HepG2 (cell line): ENCODE measurements around the gene CYBRD1. TPM values are rescaled to one million over a fixed set of nuclear protein-coding genes. Genes with fewer than 3 reads are reported as not detected.

ENCODE experiments used
- ARHGAP35 ChIP-seq: sonication (generic); formaldehyde crosslinking; IDR thresholded peaks from 2 replicates; pipeline ENCODE4 v1.9.0; 2022; ENCODE audit warnings: mild to moderate bottlenecking, inconsistent platforms, moderate library complexity, missing genetic modification reagents, borderline replicate concordance
- ATF5 ChIP-seq: sonication (generic); formaldehyde crosslinking; IDR thresholded peaks from 2 replicates; pipeline ENCODE4 v1.4.0; 2020; ENCODE audit warnings: mild to moderate bottlenecking, low read depth, missing genetic modification reagents
- CBFB ChIP-seq: sonication (generic); formaldehyde crosslinking; IDR thresholded peaks from 2 replicates; pipeline ENCODE4 v1.4.0; 2020; ENCODE audit warnings: missing genetic modification reagents
- FOXA3 ChIP-seq: IDR thresholded peaks from 2 replicates; pipeline ENCODE4 v1.6.1; 2016; ENCODE audit warnings: missing genetic modification reagents, missing compliant biosample characterization
- GATAD2A ChIP-seq: IDR thresholded peaks from 2 replicates; pipeline ENCODE4 v1.6.1; 2016
- IKZF1 ChIP-seq: fragments of 450-650 bp; IDR thresholded peaks from 2 replicates; pipeline ENCODE4 v1.7.1; 2016
- MAFF ChIP-seq: IDR thresholded peaks from 2 replicates; pipeline ENCODE4 v1.6.1; 2011; ENCODE audit warnings: low read depth, low read length, improper control_type of control experiment
- MAFK ChIP-seq, 2 experiments: IDR thresholded peaks in 1 of 2; conservative IDR thresholded peaks in 1 of 2; 2 replicates each; pipeline ENCODE4 v1.6.1; 2011; ENCODE audit warnings: improper control_type of control experiment in 2 of 2, low read length in 2 of 2
- NBN ChIP-seq: fragments of 450-650 bp; conservative IDR thresholded peaks from 2 replicates; pipeline ENCODE4 v1.6.1; 2017
- NCOA5 ChIP-seq: sonication (generic); formaldehyde crosslinking; IDR thresholded peaks from 2 replicates; pipeline ENCODE4 v1.4.0; 2020; ENCODE audit warnings: missing genetic modification reagents
- NFE2L2 ChIP-seq: fragments of 150-350 bp; IDR thresholded peaks from 2 replicates; pipeline ENCODE4 v1.6.1; 2014; ENCODE audit warnings: low read length
- RAD21 ChIP-seq: fragments of 450-650 bp; formaldehyde crosslinking; IDR thresholded peaks from 2 replicates; pipeline ENCODE4 v1.5.0; 2020; ENCODE audit warnings: mild to moderate bottlenecking
- SAP130 ChIP-seq: IDR thresholded peaks from 2 replicates; pipeline ENCODE4 v1.6.1; 2016; ENCODE audit warnings: low read depth
- SMC3 ChIP-seq: IDR thresholded peaks from 2 replicates; pipeline ENCODE4 v1.6.1; 2011; ENCODE audit warnings: low read length, improper control_type of control experiment
- ZNF234 ChIP-seq: sonication (generic); formaldehyde crosslinking; conservative IDR thresholded peaks from 2 replicates; pipeline ENCODE4 v1.5.1; 2020; ENCODE audit warnings: mild to moderate bottlenecking, missing genetic modification reagents
- ZNF468 ChIP-seq: sonication (generic); formaldehyde crosslinking; IDR thresholded peaks from 2 replicates; pipeline ENCODE4 v1.8.0; 2022; ENCODE audit warnings: mild to moderate bottlenecking, moderate library complexity, missing genetic modification reagents
- ZNF496 ChIP-seq: sonication (generic); formaldehyde crosslinking; IDR thresholded peaks from 2 replicates; pipeline ENCODE4 v1.8.1; 2023; ENCODE audit warnings: mild to moderate bottlenecking, moderate library complexity, missing genetic modification reagents; ENCODE audit not compliant: insufficient replicate concordance
- ZNF503 ChIP-seq: sonication (generic); formaldehyde crosslinking; IDR thresholded peaks from 2 replicates; pipeline ENCODE4 v1.4.0; 2020; ENCODE audit warnings: missing genetic modification reagents
- ZNF547 ChIP-seq: sonication (generic); formaldehyde crosslinking; IDR thresholded peaks from 2 replicates; pipeline ENCODE4 v1.5.1; 2020; ENCODE audit warnings: mild to moderate bottlenecking, missing genetic modification reagents
- ZNF614 ChIP-seq: IDR thresholded peaks from 2 replicates; pipeline ENCODE4 v1.6.1; 2018; ENCODE audit warnings: missing biosample characterization, missing genetic modification reagents, inconsistent platforms, borderline replicate concordance
- ZSCAN22 ChIP-seq: sonication (generic); formaldehyde crosslinking; IDR thresholded peaks from 2 replicates; pipeline ENCODE4 v1.4.0; 2020; ENCODE audit warnings: mild to moderate bottlenecking, missing genetic modification reagents
- polyA plus RNA-seq, 8 experiments: library from polyadenylated mRNA; depleted of rRNA in 3 of 8; stranded (reverse) in 7 of 8; unstranded in 1 of 8; fragments of >200 nt; fragmentation: Illumina TruSeq in 4 of 8; extraction: Trizol in 4 of 8; gene quantifications; 2 replicates each; pipeline versions ENCODE4 v1.2.1 to v1.2.3, GENCODE V29; 2011 to 2016; ENCODE audit warnings: low read depth in 4 of 8, missing spikeins in 1 of 8, mixed read lengths in 1 of 8; ENCODE audit not compliant: insufficient read depth in 1 of 8
- total RNA-seq, 5 experiments: library from RNA; depleted of rRNA; stranded (reverse); fragments of >200 nt; fragmentation: Illumina TruSeq; extraction: Trizol; gene quantifications; 2 replicates each; pipeline ENCODE4 v1.2.3, GENCODE V29; 2016; ENCODE audit warnings: low read depth in 1 of 5
- TF ChIP-seq, protein P1 (sequence below): sonication (generic); formaldehyde crosslinking; IDR thresholded peaks from 2 replicates; pipeline ENCODE4 v1.5.0; 2020; ENCODE audit warnings: mild to moderate bottlenecking, missing genetic modification reagents, moderate library complexity
- TF ChIP-seq, protein P2 (sequence below), 2 experiments: sonication (generic) in 1 of 2; formaldehyde crosslinking in 1 of 2; IDR thresholded peaks; 2 replicates each; pipeline versions ENCODE4 v1.4.0 to v1.6.1; 2018 to 2020; ENCODE audit warnings: missing genetic modification reagents in 2 of 2, borderline replicate concordance in 1 of 2, low read depth in 1 of 2, mild to moderate bottlenecking in 1 of 2, missing biosample characterization in 1 of 2
- TF ChIP-seq, protein P3 (sequence below): IDR thresholded peaks from 2 replicates; pipeline ENCODE4 v1.6.1; 2012; ENCODE audit warnings: low read depth, low read length, improper control_type of control experiment

CYBRD1 gene
- total and polyA plus RNA-seq, 2 of the 13 experiments (the other 11 are each of a cell fraction or from before 2014, with no cell fraction given), result 0.13 to 0.42 TPM

- peak; percentile 73 for TF ChIP-seq NFE2L2
- TF ChIP-seq, protein P1, sequence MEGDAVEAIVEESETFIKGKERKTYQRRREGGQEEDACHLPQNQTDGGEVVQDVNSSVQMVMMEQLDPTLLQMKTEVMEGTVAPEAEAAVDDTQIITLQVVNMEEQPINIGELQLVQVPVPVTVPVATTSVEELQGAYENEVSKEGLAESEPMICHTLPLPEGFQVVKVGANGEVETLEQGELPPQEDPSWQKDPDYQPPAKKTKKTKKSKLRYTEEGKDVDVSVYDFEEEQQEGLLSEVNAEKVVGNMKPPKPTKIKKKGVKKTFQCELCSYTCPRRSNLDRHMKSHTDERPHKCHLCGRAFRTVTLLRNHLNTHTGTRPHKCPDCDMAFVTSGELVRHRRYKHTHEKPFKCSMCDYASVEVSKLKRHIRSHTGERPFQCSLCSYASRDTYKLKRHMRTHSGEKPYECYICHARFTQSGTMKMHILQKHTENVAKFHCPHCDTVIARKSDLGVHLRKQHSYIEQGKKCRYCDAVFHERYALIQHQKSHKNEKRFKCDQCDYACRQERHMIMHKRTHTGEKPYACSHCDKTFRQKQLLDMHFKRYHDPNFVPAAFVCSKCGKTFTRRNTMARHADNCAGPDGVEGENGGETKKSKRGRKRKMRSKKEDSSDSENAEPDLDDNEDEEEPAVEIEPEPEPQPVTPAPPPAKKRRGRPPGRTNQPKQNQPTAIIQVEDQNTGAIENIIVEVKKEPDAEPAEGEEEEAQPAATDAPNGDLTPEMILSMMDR (CRISPR knock-in tag), result peak; percentile 83
- TF ChIP-seq FOXA3, result 0 out of 2 replicates have a peak, but pooled peaks have one; percentile 34
- no peak for TF ChIP-seq ZNF547 (CRISPR knock-in tag)
- TF ChIP-seq ATF5 (CRISPR knock-in tag), result no peak
- no peak for TF ChIP-seq ZNF503
- no peak for TF ChIP-seq ARHGAP35 (CRISPR knock-in tag)
- 0 out of 2 replicates have a peak, but pooled peaks have one; percentile 46 for TF ChIP-seq RAD21 (CRISPR knock-in tag)
- TF ChIP-seq ZNF234, result no peak
- TF ChIP-seq, protein P2, sequence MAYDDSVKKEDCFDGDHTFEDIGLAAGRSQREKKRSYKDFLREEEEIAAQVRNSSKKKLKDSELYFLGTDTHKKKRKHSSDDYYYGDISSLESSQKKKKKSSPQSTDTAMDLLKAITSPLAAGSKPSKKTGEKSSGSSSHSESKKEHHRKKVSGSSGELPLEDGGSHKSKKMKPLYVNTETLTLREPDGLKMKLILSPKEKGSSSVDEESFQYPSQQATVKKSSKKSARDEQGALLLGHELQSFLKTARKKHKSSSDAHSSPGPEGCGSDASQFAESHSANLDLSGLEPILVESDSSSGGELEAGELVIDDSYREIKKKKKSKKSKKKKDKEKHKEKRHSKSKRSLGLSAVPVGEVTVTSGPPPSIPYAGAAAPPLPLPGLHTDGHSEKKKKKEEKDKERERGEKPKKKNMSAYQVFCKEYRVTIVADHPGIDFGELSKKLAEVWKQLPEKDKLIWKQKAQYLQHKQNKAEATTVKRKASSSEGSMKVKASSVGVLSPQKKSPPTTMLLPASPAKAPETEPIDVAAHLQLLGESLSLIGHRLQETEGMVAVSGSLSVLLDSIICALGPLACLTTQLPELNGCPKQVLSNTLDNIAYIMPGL (CRISPR knock-in tag; IDR thresholded peaks at IDR 0.05; ENCODE audit: borderline replicate concordance in 1 of 2, low read depth in 1 of 2), result peak in 1 of 2 experiments; percentile 25; a peak in 1 of 4 replicates
- TF ChIP-seq NBN, result no peak
- TF ChIP-seq, protein P3, sequence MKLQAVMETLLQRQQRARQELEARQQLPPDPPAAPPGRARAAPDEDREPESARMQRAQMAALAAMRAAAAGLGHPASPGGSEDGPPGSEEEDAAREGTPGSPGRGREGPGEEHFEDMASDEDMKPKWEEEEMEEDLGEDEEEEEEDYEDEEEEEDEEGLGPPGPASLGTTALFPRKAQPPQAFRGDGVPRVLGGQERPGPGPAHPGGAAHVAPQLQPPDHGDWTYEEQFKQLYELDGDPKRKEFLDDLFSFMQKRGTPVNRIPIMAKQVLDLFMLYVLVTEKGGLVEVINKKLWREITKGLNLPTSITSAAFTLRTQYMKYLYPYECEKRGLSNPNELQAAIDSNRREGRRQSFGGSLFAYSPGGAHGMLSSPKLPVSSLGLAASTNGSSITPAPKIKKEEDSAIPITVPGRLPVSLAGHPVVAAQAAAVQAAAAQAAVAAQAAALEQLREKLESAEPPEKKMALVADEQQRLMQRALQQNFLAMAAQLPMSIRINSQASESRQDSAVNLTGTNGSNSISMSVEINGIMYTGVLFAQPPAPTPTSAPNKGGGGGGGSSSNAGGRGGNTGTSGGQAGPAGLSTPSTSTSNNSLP, result peak; percentile 89
- TF ChIP-seq SAP130, result 0 out of 2 replicates have a peak, but pooled peaks have one; percentile 20
- no peak for TF ChIP-seq ZNF614
- peak; percentile 68 for TF ChIP-seq SMC3
- no peak for TF ChIP-seq ZNF496 (CRISPR knock-in tag)
- peak; percentile 49; the same call in 1 of the 2 replicates for TF ChIP-seq GATAD2A (CRISPR knock-in tag)
- no peak for TF ChIP-seq CBFB (CRISPR knock-in tag)
- TF ChIP-seq NCOA5 (CRISPR knock-in tag), result no peak
- 0 out of 2 replicates have a peak, but pooled peaks have one; percentile 48 for TF ChIP-seq MAFF
- peak; percentile 56 to 69 for TF ChIP-seq MAFK (conservative IDR thresholded peaks at IDR 0.05 in 1 of 2, IDR thresholded peaks at IDR 0.05 in 1 of 2; ENCODE audit: low read length in 2 of 2)
- no peak for TF ChIP-seq ZNF468 (CRISPR knock-in tag)
- no peak for TF ChIP-seq ZSCAN22 (CRISPR knock-in tag)
- no peak for TF ChIP-seq IKZF1
Observed at GRCh38 chr2:171598713-171599319, 76.5 kb downstream of the CYBRD1 start (continued).
